K562 (cell line): ENCODE results near the gene FAM234A. TPM values are rescaled to one million over a fixed set of nuclear protein-coding genes. Genes with fewer than 3 reads are reported as not detected.

ENCODE experiments used
- ATF6 ChIP-seq: sonication (generic); formaldehyde crosslinking; IDR thresholded peaks from 2 replicates; pipeline ENCODE4 v1.4.0; 2020; ENCODE audit warnings: mild to moderate bottlenecking, missing genetic modification reagents
- CXXC5 ChIP-seq: fragments of 250-450 bp; sonication (Bioruptor Pico); IDR thresholded peaks from 2 replicates; pipeline ENCODE4 v1.8.0; 2022; ENCODE audit warnings: inconsistent platforms, mild to moderate bottlenecking, moderate library complexity
- DNMT1 ChIP-seq: fragments of 450-650 bp; IDR thresholded peaks from 2 replicates; pipeline ENCODE4 v1.6.1; 2016; ENCODE audit warnings: antibody characterized with exemption, mild to moderate bottlenecking
- LARP7 ChIP-seq: fragments of 450-650 bp; IDR thresholded peaks from 2 replicates; pipeline ENCODE4 v1.6.1; 2016
- NCOA1 ChIP-seq: fragments of 450-650 bp; IDR thresholded peaks from 2 replicates; pipeline ENCODE4 v1.6.1; 2016; ENCODE audit warnings: low read depth
- PBX2 ChIP-seq, 2 experiments: IDR thresholded peaks in 1 of 2; conservative IDR thresholded peaks in 1 of 2; 2 replicates each; pipeline ENCODE4 v1.6.1; 2016; ENCODE audit warnings: low read depth in 2 of 2, mild to moderate bottlenecking in 1 of 2, missing compliant biosample characterization in 1 of 2, missing genetic modification characterization in 1 of 2, moderate library complexity in 1 of 2
- PCBP2 ChIP-seq: fragments of 200-400 bp; formaldehyde crosslinking; IDR thresholded peaks from 2 replicates; pipeline ENCODE4 v1.6.1; 2018; ENCODE audit warnings: low read length, low read depth, mild to moderate bottlenecking, moderate library complexity; ENCODE audit not compliant: poor library complexity, severe bottlenecking
- RAD21 ChIP-seq, 2 experiments: fragments of 250-450 bp in 1 of 2; fragments of 450-650 bp in 1 of 2; sonication (Bioruptor Pico) in 1 of 2; formaldehyde crosslinking in 1 of 2; IDR thresholded peaks in 1 of 2; conservative IDR thresholded peaks in 1 of 2; 2 replicates each; pipeline versions ENCODE4 v1.4.0 to v1.8.0; 2020 to 2022; ENCODE audit warnings: mild to moderate bottlenecking in 2 of 2, moderate library complexity in 1 of 2
- RBM25 ChIP-seq: fragments of 200-400 bp; formaldehyde crosslinking; IDR thresholded peaks from 2 replicates; pipeline ENCODE4 v1.6.1; 2018; ENCODE audit warnings: low read length, low read depth, moderate library complexity; ENCODE audit not compliant: severe bottlenecking
- RBM34 ChIP-seq: fragments of 200-400 bp; formaldehyde crosslinking; IDR thresholded peaks from 2 replicates; pipeline ENCODE4 v1.6.1; 2018; ENCODE audit warnings: low read length, borderline replicate concordance; ENCODE audit not compliant: insufficient read depth
- SIN3B ChIP-seq: fragments of 450-650 bp; IDR thresholded peaks from 2 replicates; pipeline ENCODE4 v1.6.1; 2017; ENCODE audit warnings: low read depth, mild to moderate bottlenecking, moderate library complexity
- TAL1 ChIP-seq: fragments of 450-650 bp; IDR thresholded peaks from 2 replicates; pipeline ENCODE4 v1.6.1; 2016; ENCODE audit warnings: mild to moderate bottlenecking
- THRAP3 ChIP-seq: fragments of 450-650 bp; IDR thresholded peaks from 2 replicates; pipeline ENCODE4 v1.6.1; 2016; ENCODE audit warnings: mild to moderate bottlenecking, inconsistent platforms, borderline replicate concordance
- ZNF431 ChIP-seq: sonication (generic); formaldehyde crosslinking; IDR thresholded peaks from 2 replicates; pipeline ENCODE4 v1.8.0; 2022; ENCODE audit warnings: mild to moderate bottlenecking, missing genetic modification reagents
- ZNF77 ChIP-seq: fragments of 250-450 bp; sonication (Bioruptor Pico); IDR thresholded peaks from 2 replicates; pipeline ENCODE4 v1.5.0; 2020
- polyA plus RNA-seq, 8 experiments: library from polyadenylated mRNA; depleted of rRNA in 4 of 8; stranded (reverse) in 5 of 8; unstranded in 3 of 8; fragments of >200 nt; fragmentation: Nextera tagmentation in 2 of 8; fragmentation: Illumina TruSeq in 1 of 8; extraction: Ambion mirVana in 2 of 8; extraction: Trizol in 1 of 8; gene quantifications; 2 replicates each; pipeline versions ENCODE4 v1.2.1 to v1.2.3, GENCODE V29; 2011 to 2014; ENCODE audit warnings: inconsistent platforms in 1 of 8, missing spikeins in 1 of 8
- total RNA-seq, 7 experiments: library from RNA; depleted of rRNA in 6 of 7; stranded (reverse); fragments of >200 nt in 6 of 7; fragmentation: Illumina TruSeq in 2 of 7; extraction: Trizol in 2 of 7; gene quantifications; 2 replicates each; pipeline versions ENCODE4 v1.2.1 to v1.2.3, GENCODE V29; 2011 to 2021; ENCODE audit warnings: low replicate concordance in 1 of 7
- TF ChIP-seq, protein P1 (sequence below): fragments of 200-800 bp; sonication (Bioruptor generic); IDR thresholded peaks from 2 replicates; pipeline ENCODE4 v1.6.1; 2017; ENCODE audit warnings: missing genetic modification characterization, missing compliant biosample characterization
- TF ChIP-seq, protein P2 (sequence below): fragments of 250-450 bp; sonication (Bioruptor Pico); IDR thresholded peaks from 2 replicates; pipeline ENCODE4 v1.4.0; 2020; ENCODE audit warnings: mild to moderate bottlenecking, moderate library complexity, borderline replicate concordance

Gene FAM234A
- total and polyA plus RNA-seq, 9 of the 15 experiments (the other 6 are each of a cell fraction or from before 2014, with no cell fraction given) = 1.0 to 47.9 (median 15.0) TPM

GRCh38 chr16:228852-229730, 5.5 kb upstream of the FAM234A start, which contains the start of gene LUC7L (continued):
- TF ChIP-seq, protein P1, sequence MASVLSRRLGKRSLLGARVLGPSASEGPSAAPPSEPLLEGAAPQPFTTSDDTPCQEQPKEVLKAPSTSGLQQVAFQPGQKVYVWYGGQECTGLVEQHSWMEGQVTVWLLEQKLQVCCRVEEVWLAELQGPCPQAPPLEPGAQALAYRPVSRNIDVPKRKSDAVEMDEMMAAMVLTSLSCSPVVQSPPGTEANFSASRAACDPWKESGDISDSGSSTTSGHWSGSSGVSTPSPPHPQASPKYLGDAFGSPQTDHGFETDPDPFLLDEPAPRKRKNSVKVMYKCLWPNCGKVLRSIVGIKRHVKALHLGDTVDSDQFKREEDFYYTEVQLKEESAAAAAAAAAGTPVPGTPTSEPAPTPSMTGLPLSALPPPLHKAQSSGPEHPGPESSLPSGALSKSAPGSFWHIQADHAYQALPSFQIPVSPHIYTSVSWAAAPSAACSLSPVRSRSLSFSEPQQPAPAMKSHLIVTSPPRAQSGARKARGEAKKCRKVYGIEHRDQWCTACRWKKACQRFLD (CRISPR knock-in tag) = 0 out of 2 replicates have a peak, but pooled peaks have one; percentile 64
- no peak for TF ChIP-seq TAL1
- TF ChIP-seq ZNF77 = no peak
- no peak for TF ChIP-seq RBM25
- TF ChIP-seq RAD21 (CRISPR knock-in tag; conservative IDR thresholded peaks at IDR 0.05 in 1 of 2, IDR thresholded peaks at IDR 0.05 in 1 of 2) = peak in 1 of 2 experiments; percentile 9; a peak in 1 of 4 replicates
- no peak for TF ChIP-seq LARP7
- no peak for TF ChIP-seq THRAP3
- TF ChIP-seq DNMT1 = no peak
- TF ChIP-seq, protein P2, sequence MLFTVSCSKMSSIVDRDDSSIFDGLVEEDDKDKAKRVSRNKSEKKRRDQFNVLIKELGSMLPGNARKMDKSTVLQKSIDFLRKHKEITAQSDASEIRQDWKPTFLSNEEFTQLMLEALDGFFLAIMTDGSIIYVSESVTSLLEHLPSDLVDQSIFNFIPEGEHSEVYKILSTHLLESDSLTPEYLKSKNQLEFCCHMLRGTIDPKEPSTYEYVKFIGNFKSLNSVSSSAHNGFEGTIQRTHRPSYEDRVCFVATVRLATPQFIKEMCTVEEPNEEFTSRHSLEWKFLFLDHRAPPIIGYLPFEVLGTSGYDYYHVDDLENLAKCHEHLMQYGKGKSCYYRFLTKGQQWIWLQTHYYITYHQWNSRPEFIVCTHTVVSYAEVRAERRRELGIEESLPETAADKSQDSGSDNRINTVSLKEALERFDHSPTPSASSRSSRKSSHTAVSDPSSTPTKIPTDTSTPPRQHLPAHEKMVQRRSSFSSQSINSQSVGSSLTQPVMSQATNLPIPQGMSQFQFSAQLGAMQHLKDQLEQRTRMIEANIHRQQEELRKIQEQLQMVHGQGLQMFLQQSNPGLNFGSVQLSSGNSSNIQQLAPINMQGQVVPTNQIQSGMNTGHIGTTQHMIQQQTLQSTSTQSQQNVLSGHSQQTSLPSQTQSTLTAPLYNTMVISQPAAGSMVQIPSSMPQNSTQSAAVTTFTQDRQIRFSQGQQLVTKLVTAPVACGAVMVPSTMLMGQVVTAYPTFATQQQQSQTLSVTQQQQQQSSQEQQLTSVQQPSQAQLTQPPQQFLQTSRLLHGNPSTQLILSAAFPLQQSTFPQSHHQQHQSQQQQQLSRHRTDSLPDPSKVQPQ (CRISPR knock-in tag) = no peak
- TF ChIP-seq PCBP2 = no peak
- TF ChIP-seq CXXC5 (CRISPR knock-in tag) = peak; percentile 95
- peak; percentile 72 for TF ChIP-seq ZNF431 (CRISPR knock-in tag)
- no peak for TF ChIP-seq PBX2 (CRISPR knock-in tag; IDR thresholded peaks at IDR 0.05; ENCODE audit: low read depth)
- TF ChIP-seq PBX2 (tag; conservative IDR thresholded peaks at IDR 0.05; ENCODE audit: low read depth) = no peak
- peak; percentile 97; the same call in 1 of the 2 replicates for TF ChIP-seq ATF6 (CRISPR knock-in tag)
- peak; percentile 87 for TF ChIP-seq SIN3B
- no peak for TF ChIP-seq NCOA1
- TF ChIP-seq RBM34 = no peak
